Brain microvascular endothelial cell (primary cell): ENCODE data around the gene CAMK4.
A peak's percentile ranks its signal among the peaks of the same experiment; 100 is the strongest.

Experiments
- DNase-seq: peaks from one replicate; pipeline ENCODE4 v3.0.0-alpha.2; 2020
- H3K27ac ChIP-seq: fragments of 250-450 bp; sonication (Bioruptor Pico); 2 replicates; pipeline ENCODE4 v1.5.1; 2020; ENCODE audit warnings: mild to moderate bottlenecking, moderate library complexity
- H3K27me3 ChIP-seq: fragments of 250-450 bp; sonication (Bioruptor Pico); replicated peaks from 2 replicates; pipeline ENCODE4 v1.5.1; 2020; ENCODE audit warnings: mild to moderate bottlenecking
- H3K36me3 ChIP-seq: fragments of 250-450 bp; sonication (Bioruptor Pico); replicated peaks from 2 replicates; pipeline ENCODE4 v1.5.1; 2020; ENCODE audit warnings: mild to moderate bottlenecking
- H3K4me3 ChIP-seq: 2 replicates; pipeline ENCODE4 v1.5.1; 2011; ENCODE audit warnings: low read depth, mild to moderate bottlenecking, control low read depth, low read length, moderate library complexity
- CTCF ChIP-seq: IDR thresholded peaks from 2 replicates; pipeline ENCODE4 v1.5.1; 2011; ENCODE audit warnings: low read depth, mild to moderate bottlenecking, moderate library complexity, low read length, control low read depth, inconsistent platforms; ENCODE audit errors: missing control alignments
- in situ Hi-C: cut with HindIII; loops from 2 replicates; pipeline ENCODE4 v1.10.0; 2017; ENCODE audit warnings: low sequenced_read_pairs, low pct_ligation_motif_present

The CAMK4 gene

GRCh38 chr5:111383288-111383970 lies 159.2 kb downstream of the CAMK4 start:
- no peaks in the 10 kb centered on the region for H3K27me3 ChIP-seq
- H3K4me3 ChIP-seq, result no peak overlapping the region
- no peak for TF ChIP-seq CTCF
- no peaks in the 10 kb centered on the region for H3K36me3 ChIP-seq
- DNase-seq, result no peak
- in situ Hi-C loops, result no loop called here
- H3K27ac ChIP-seq, result no peak overlapping the region

GRCh38 chr5:111384220-111384619 lies 160.0 kb downstream of the CAMK4 start:
- Histone ChIP-seq H3K27ac (no peak overlapping the region), H3K36me3 (no peaks in the 10 kb centered on the region), H3K27me3 (no peaks in the 10 kb centered on the region), H3K4me3 (no peak overlapping the region)
- in situ Hi-C loops, result no loop called here
- peak; percentile 3 for DNase-seq
- no peak for TF ChIP-seq CTCF

GRCh38 chr5:111385051-111385450 lies 160.9 kb downstream of the CAMK4 start:
- Histone ChIP-seq H3K4me3 (no peak overlapping the region), H3K27me3 (no peaks in the 10 kb centered on the region), H3K27ac (no peak overlapping the region), H3K36me3 (no peaks in the 10 kb centered on the region)
- no peak for DNase-seq
- in situ Hi-C loops, result no loop called here
- no peak for TF ChIP-seq CTCF

GRCh38 chr5:111385970-111386831 lies 162.0 kb downstream of the CAMK4 start:
- TF ChIP-seq CTCF, result no peak
- Histone ChIP-seq H3K36me3 (no peaks in the 10 kb centered on the region), H3K4me3 (no peak overlapping the region), H3K27me3 (no peaks in the 10 kb centered on the region), H3K27ac (no peak overlapping the region)
- in situ Hi-C loops, result no loop called here
- DNase-seq, result no peak

- DNase-seq, result no peak
- in situ Hi-C loops, result no loop called here
- H3K4me3 ChIP-seq, result no peak overlapping the region
Measured at GRCh38 chr5:111386832-111387162, 162.6 kb downstream of the CAMK4 start.

More at GRCh38 chr5:111386832-111387162, 162.6 kb downstream of the CAMK4 start:
- no peak for TF ChIP-seq CTCF
- no peak overlapping the region for H3K27ac ChIP-seq
- H3K27me3 ChIP-seq, result no peaks in the 10 kb centered on the region
- H3K36me3 ChIP-seq, result no peaks in the 10 kb centered on the region
